ENCODE results near the gene INPP4A. TPM values are rescaled to one million over a fixed set of nuclear protein-coding genes. Genes with fewer than 3 reads are reported as not detected.
A peak's percentile ranks its signal among the peaks of the same experiment; 100 is the strongest.

The INPP4A gene
- total and polyA plus RNA-seq, 10 of the 15 experiments (the other 5 are each of a cell fraction or from before 2014, with no cell fraction given) = 4.7 to 62.3 (median 36.9) TPM

DNA sequence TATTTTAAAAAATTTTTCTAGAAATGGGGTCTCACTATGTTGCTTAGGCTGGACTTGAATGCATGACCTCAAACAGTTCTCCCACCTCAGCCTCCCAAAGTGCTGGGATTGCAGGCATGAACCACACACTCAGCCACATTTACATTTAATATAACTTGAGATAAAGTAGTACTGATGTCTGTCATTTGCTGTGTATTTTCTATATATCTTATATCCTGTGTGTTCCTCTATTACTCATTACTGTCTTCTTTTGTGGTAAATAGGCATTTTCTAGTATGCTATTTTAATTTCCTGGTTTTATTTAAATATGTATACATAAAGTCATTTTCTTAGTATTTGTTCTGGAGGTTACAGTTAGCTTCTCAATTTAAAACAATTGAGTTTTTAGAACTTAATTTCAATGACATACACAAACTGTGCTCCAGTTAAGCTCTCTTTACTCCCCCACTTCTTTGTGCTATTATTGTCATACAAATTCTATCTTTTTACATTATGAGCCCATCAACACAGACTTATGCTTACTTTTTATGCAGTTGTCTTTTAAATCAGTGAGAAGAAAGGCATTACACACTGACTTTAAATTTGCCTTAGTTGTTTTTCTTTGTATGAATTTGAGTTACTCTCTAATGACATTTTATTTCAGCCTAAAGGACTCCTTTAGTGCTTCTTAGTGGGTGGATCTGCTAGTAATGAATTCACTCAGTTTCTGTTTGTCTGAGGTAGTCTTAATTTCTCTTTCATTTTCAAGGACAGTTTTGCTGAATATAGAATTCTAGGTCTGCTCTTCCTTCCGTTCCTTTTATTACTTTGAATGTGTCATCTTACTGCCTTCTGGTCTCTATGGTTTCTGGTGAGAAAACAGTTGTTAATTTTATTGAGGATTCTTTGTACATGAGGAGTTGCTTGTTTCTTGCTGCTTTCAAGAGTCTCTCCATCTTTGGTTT is 6.2 kb upstream of the INPP4A start (continued):
- TF ChIP-seq, protein P1, sequence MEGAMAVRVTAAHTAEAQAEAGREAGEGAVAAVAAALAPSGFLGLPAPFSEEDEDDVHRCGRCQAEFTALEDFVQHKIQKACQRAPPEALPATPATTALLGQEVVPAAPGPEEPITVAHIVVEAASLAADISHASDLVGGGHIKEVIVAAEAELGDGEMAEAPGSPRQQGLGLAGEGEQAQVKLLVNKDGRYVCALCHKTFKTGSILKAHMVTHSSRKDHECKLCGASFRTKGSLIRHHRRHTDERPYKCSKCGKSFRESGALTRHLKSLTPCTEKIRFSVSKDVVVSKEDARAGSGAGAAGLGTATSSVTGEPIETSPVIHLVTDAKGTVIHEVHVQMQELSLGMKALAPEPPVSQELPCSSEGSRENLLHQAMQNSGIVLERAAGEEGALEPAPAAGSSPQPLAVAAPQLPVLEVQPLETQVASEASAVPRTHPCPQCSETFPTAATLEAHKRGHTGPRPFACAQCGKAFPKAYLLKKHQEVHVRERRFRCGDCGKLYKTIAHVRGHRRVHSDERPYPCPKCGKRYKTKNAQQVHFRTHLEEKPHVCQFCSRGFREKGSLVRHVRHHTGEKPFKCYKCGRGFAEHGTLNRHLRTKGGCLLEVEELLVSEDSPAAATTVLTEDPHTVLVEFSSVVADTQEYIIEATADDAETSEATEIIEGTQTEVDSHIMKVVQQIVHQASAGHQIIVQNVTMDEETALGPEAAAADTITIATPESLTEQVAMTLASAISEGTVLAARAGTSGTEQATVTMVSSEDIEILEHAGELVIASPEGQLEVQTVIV (IDR thresholded peaks at IDR 0.05; ENCODE audit: borderline replicate concordance, partially characterized antibody) = no peak
- TF ChIP-seq TCF3 (IDR thresholded peaks at IDR 0.05; ENCODE audit: borderline replicate concordance, insufficient read depth, low read depth, low read length) = no peak
- no peak for TF ChIP-seq MYB (IDR thresholded peaks at IDR 0.05; ENCODE audit: borderline replicate concordance, low read depth, low read length)
- no peak for TF ChIP-seq RB1 (IDR thresholded peaks at IDR 0.05; ENCODE audit: borderline replicate concordance)
- no peak for TF ChIP-seq EED (IDR thresholded peaks at IDR 0.05; ENCODE audit: low read depth)
- TF ChIP-seq, protein P2, sequence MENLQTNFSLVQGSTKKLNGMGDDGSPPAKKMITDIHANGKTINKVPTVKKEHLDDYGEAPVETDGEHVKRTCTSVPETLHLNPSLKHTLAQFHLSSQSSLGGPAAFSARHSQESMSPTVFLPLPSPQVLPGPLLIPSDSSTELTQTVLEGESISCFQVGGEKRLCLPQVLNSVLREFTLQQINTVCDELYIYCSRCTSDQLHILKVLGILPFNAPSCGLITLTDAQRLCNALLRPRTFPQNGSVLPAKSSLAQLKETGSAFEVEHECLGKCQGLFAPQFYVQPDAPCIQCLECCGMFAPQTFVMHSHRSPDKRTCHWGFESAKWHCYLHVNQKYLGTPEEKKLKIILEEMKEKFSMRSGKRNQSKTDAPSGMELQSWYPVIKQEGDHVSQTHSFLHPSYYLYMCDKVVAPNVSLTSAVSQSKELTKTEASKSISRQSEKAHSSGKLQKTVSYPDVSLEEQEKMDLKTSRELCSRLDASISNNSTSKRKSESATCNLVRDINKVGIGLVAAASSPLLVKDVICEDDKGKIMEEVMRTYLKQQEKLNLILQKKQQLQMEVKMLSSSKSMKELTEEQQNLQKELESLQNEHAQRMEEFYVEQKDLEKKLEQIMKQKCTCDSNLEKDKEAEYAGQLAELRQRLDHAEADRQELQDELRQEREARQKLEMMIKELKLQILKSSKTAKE (IDR thresholded peaks at IDR 0.05; ENCODE audit: low read depth, poor library complexity, severe bottlenecking) = no peak
- no peak for TF ChIP-seq SRF (IDR thresholded peaks at IDR 0.05; ENCODE audit: low read depth in 2 of 2, low read length in 2 of 2)
- TF ChIP-seq, protein P3, sequence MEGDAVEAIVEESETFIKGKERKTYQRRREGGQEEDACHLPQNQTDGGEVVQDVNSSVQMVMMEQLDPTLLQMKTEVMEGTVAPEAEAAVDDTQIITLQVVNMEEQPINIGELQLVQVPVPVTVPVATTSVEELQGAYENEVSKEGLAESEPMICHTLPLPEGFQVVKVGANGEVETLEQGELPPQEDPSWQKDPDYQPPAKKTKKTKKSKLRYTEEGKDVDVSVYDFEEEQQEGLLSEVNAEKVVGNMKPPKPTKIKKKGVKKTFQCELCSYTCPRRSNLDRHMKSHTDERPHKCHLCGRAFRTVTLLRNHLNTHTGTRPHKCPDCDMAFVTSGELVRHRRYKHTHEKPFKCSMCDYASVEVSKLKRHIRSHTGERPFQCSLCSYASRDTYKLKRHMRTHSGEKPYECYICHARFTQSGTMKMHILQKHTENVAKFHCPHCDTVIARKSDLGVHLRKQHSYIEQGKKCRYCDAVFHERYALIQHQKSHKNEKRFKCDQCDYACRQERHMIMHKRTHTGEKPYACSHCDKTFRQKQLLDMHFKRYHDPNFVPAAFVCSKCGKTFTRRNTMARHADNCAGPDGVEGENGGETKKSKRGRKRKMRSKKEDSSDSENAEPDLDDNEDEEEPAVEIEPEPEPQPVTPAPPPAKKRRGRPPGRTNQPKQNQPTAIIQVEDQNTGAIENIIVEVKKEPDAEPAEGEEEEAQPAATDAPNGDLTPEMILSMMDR (IDR thresholded peaks at IDR 0.05 in 2 of 3, conservative IDR thresholded peaks at IDR 0.05 in 1 of 3; ENCODE audit: control insufficient read depth in 2 of 3, extremely low read depth in 1 of 3, insufficient read depth in 1 of 3, low read depth in 3 of 3, low read length in 3 of 3) = no peak
- 0 out of 2 replicates have a peak, but pooled peaks have one; percentile 9 for TF ChIP-seq RUNX3 (IDR thresholded peaks at IDR 0.05; ENCODE audit: low read length)
- no peak for TF ChIP-seq EGR1 (IDR thresholded peaks at IDR 0.05; ENCODE audit: borderline replicate concordance in 1 of 2, low read depth in 2 of 2, low read length in 2 of 2)
- TF ChIP-seq TCF7 (IDR thresholded peaks at IDR 0.05; ENCODE audit: borderline replicate concordance) = no peak
- peak; percentile 81 for TF ChIP-seq JUNB (IDR thresholded peaks at IDR 0.05)
- no peak for TF ChIP-seq CEBPB (IDR thresholded peaks at IDR 0.05; ENCODE audit: borderline replicate concordance in 1 of 2, low read depth in 2 of 2, low read length in 2 of 2)
- TF ChIP-seq PAX5 (IDR thresholded peaks at IDR 0.05; ENCODE audit: borderline replicate concordance, low read depth, low read length) = no peak
- TF ChIP-seq EZH2 (IDR thresholded peaks at IDR 0.05; ENCODE audit: borderline replicate concordance, control insufficient read depth, low read depth, low read length) = no peak
- no peak for TF ChIP-seq ZNF384 (IDR thresholded peaks at IDR 0.05; ENCODE audit: borderline replicate concordance, low read depth, low read length)
- TF ChIP-seq, protein P4, sequence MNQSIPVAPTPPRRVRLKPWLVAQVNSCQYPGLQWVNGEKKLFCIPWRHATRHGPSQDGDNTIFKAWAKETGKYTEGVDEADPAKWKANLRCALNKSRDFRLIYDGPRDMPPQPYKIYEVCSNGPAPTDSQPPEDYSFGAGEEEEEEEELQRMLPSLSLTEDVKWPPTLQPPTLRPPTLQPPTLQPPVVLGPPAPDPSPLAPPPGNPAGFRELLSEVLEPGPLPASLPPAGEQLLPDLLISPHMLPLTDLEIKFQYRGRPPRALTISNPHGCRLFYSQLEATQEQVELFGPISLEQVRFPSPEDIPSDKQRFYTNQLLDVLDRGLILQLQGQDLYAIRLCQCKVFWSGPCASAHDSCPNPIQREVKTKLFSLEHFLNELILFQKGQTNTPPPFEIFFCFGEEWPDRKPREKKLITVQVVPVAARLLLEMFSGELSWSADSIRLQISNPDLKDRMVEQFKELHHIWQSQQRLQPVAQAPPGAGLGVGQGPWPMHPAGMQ (IDR thresholded peaks at IDR 0.05; ENCODE audit: borderline replicate concordance) = no peak
- TF ChIP-seq POLR2AphosphoS5 (IDR thresholded peaks at IDR 0.05; ENCODE audit: low read length) = no peak
- TF ChIP-seq SUZ12 (IDR thresholded peaks at IDR 0.05; ENCODE audit: unreplicated experiment) = no peak
- TF ChIP-seq RBBP5 (conservative IDR thresholded peaks at IDR 0.05) = no peak
- TF ChIP-seq SREBF1 (IDR thresholded peaks at IDR 0.05; ENCODE audit: low read length) = no peak

All from GM12878 (cell line).